ENCODE results near the gene ARSG. TPM values are rescaled to one million over a fixed set of nuclear protein-coding genes. Genes with fewer than 3 reads are reported as not detected.
"Not testable (repeated sequence)": the region's sequence is repeated elsewhere in the genome, so short reads cannot be mapped to it uniquely, and the experiment has no call there.

ARSG gene
- total and polyA plus RNA-seq, 4 donors = 0.88 to 7.1 (median 4.6) TPM

- Histone ChIP-seq H3K27ac (ENCODE audit: low read depth in 1 of 2, low read length in 2 of 2) (no peak overlapping the region), H3K36me3 (ENCODE audit: control insufficient read depth in 1 of 2, insufficient read depth in 2 of 2, low read length in 1 of 2) (no peaks in the 10 kb centered on the region), H3K27me3 (ENCODE audit: control insufficient read depth in 1 of 2, insufficient read depth in 2 of 2, low read length in 1 of 2) (no peaks in the 10 kb centered on the region), H3K4me1 (ENCODE audit: control insufficient read depth in 1 of 2, insufficient read depth in 2 of 2, low read length in 2 of 2) (peaks cover 0 to 3% of the 10 kb centered on the region in 2 donors), H3K4me3 (ENCODE audit: low read length in 2 of 2) (no peak overlapping the region), H3K9me3 (ENCODE audit: control insufficient read depth, low read length) (no peaks in the 10 kb centered on the region)
- DNase-seq (no peak), ATAC-seq (ENCODE audit: low FRiP score) (no peak)
- intact Hi-C loops (cut with DNase I) = no loop called here
- 9% methylated on average over 1 of the region's 1 CpG for WGBS, 2 donors
Measured at GRCh38 chr17:68403122-68403521, 111.8 kb downstream of the ARSG start.

GRCh38 chr17:68403837-68404236, 112.5 kb downstream of the ARSG start:
- ATAC-seq (ENCODE audit: low FRiP score); intact Hi-C loops (cut with DNase I); H3K4me1 ChIP-seq (ENCODE audit: control insufficient read depth in 1 of 2, insufficient read depth in 2 of 2, low read length in 2 of 2); H3K9me3 ChIP-seq (ENCODE audit: control insufficient read depth, low read length); H3K27ac ChIP-seq (ENCODE audit: low read depth in 1 of 2, low read length in 2 of 2); H3K36me3 ChIP-seq (ENCODE audit: control insufficient read depth in 1 of 2, insufficient read depth in 2 of 2, low read length in 1 of 2); H3K4me3 ChIP-seq (ENCODE audit: low read length in 2 of 2); DNase-seq; H3K27me3 ChIP-seq (ENCODE audit: control insufficient read depth in 1 of 2, insufficient read depth in 2 of 2, low read length in 1 of 2): not testable (repeated sequence)
- WGBS, 2 donors = 88 to 98% methylated on average over 3 to 5 of the region's 5 CpGs

- H3K27ac ChIP-seq (ENCODE audit: low read depth in 1 of 2, low read length in 2 of 2); H3K9me3 ChIP-seq (ENCODE audit: control insufficient read depth, low read length); H3K4me1 ChIP-seq (ENCODE audit: control insufficient read depth in 1 of 2, insufficient read depth in 2 of 2, low read length in 2 of 2); H3K36me3 ChIP-seq (ENCODE audit: control insufficient read depth in 1 of 2, insufficient read depth in 2 of 2, low read length in 1 of 2); ATAC-seq (ENCODE audit: low FRiP score); intact Hi-C loops (cut with DNase I); H3K27me3 ChIP-seq (ENCODE audit: control insufficient read depth in 1 of 2, insufficient read depth in 2 of 2, low read length in 1 of 2); DNase-seq; H3K4me3 ChIP-seq (ENCODE audit: low read length in 2 of 2): not testable (repeated sequence)
- WGBS, 2 donors = 83 to 96% methylated on average over 1 of the region's 1 CpG
Measured at GRCh38 chr17:68407656-68408055, 116.4 kb downstream of the ARSG start.

GRCh38 chr17:68413597-68414560, 122.6 kb downstream of the ARSG start:
- ATAC-seq (ENCODE audit: low FRiP score); intact Hi-C loops (cut with DNase I); H3K27me3 ChIP-seq (ENCODE audit: control insufficient read depth in 1 of 2, insufficient read depth in 2 of 2, low read length in 1 of 2); H3K4me3 ChIP-seq (ENCODE audit: low read length in 2 of 2); DNase-seq; H3K27ac ChIP-seq (ENCODE audit: low read depth in 1 of 2, low read length in 2 of 2); H3K36me3 ChIP-seq (ENCODE audit: control insufficient read depth in 1 of 2, insufficient read depth in 2 of 2, low read length in 1 of 2); H3K9me3 ChIP-seq (ENCODE audit: control insufficient read depth, low read length); H3K4me1 ChIP-seq (ENCODE audit: control insufficient read depth in 1 of 2, insufficient read depth in 2 of 2, low read length in 2 of 2): not testable (repeated sequence)
- WGBS, 2 donors = 6 to 13% methylated on average over 31 to 34 of the region's 34 CpGs

GRCh38 chr17:68414901-68415300, 123.6 kb downstream of the ARSG start:
- H3K4me3 ChIP-seq (ENCODE audit: low read length in 2 of 2); intact Hi-C loops (cut with DNase I); H3K4me1 ChIP-seq (ENCODE audit: control insufficient read depth in 1 of 2, insufficient read depth in 2 of 2, low read length in 2 of 2); H3K9me3 ChIP-seq (ENCODE audit: control insufficient read depth, low read length); H3K27ac ChIP-seq (ENCODE audit: low read depth in 1 of 2, low read length in 2 of 2); H3K27me3 ChIP-seq (ENCODE audit: control insufficient read depth in 1 of 2, insufficient read depth in 2 of 2, low read length in 1 of 2); ATAC-seq (ENCODE audit: low FRiP score); H3K36me3 ChIP-seq (ENCODE audit: control insufficient read depth in 1 of 2, insufficient read depth in 2 of 2, low read length in 1 of 2); DNase-seq: not testable (repeated sequence)

- Histone ChIP-seq H3K27me3 (ENCODE audit: control insufficient read depth in 1 of 2, insufficient read depth in 2 of 2, low read length in 1 of 2) (no peaks in the 10 kb centered on the region), H3K36me3 (ENCODE audit: control insufficient read depth in 1 of 2, insufficient read depth in 2 of 2, low read length in 1 of 2) (peaks cover 3 to 7% of the 10 kb centered on the region in 2 donors), H3K4me1 (ENCODE audit: control insufficient read depth in 1 of 2, insufficient read depth in 2 of 2, low read length in 2 of 2) (no peaks in the 10 kb centered on the region), H3K27ac (ENCODE audit: low read depth in 1 of 2, low read length in 2 of 2) (no peak overlapping the region), H3K9me3 (ENCODE audit: control insufficient read depth, low read length) (peaks cover 1% of the 10 kb centered on the region), H3K4me3 (ENCODE audit: low read length in 2 of 2) (no peak overlapping the region)
- intact Hi-C loops (cut with DNase I) = no loop called here
- WGBS, 2 donors = 95 to 98% methylated on average over 3 of the region's 3 CpGs
- DNase-seq (no peak), ATAC-seq (ENCODE audit: low FRiP score) (no peak)
Measured at GRCh38 chr17:68417317-68417716, 126.0 kb downstream of the ARSG start.

- H3K36me3 ChIP-seq (ENCODE audit: control insufficient read depth in 1 of 2, insufficient read depth in 2 of 2, low read length in 1 of 2) = peaks cover 3 to 7% of the 10 kb centered on the region in 2 donors
- 39 to 54% methylated on average over 4 of the region's 4 CpGs for WGBS, 2 donors
- ATAC-seq (ENCODE audit: low FRiP score) (no peak), DNase-seq (no peak)
- H3K27me3 ChIP-seq (ENCODE audit: control insufficient read depth in 1 of 2, insufficient read depth in 2 of 2, low read length in 1 of 2) = no peaks in the 10 kb centered on the region
- H3K4me1 ChIP-seq (ENCODE audit: control insufficient read depth in 1 of 2, insufficient read depth in 2 of 2, low read length in 2 of 2) = no peaks in the 10 kb centered on the region
- intact Hi-C loops (cut with DNase I) = no loop called here
- H3K9me3 ChIP-seq (ENCODE audit: control insufficient read depth, low read length) = peaks cover 1% of the 10 kb centered on the region
- H3K4me3 ChIP-seq (ENCODE audit: low read length in 2 of 2) = no peak overlapping the region
- H3K27ac ChIP-seq (ENCODE audit: low read depth in 1 of 2, low read length in 2 of 2) = no peak overlapping the region
Measured at GRCh38 chr17:68418876-68419275, 127.6 kb downstream of the ARSG start.

- 87 to 92% methylated on average over 14 of the region's 14 CpGs for WGBS, 2 donors
- H3K9me3 ChIP-seq (ENCODE audit: control insufficient read depth, low read length) = peaks cover 1% of the 10 kb centered on the region
- ATAC-seq (ENCODE audit: low FRiP score) = no peak
- no peaks in the 10 kb centered on the region for H3K4me1 ChIP-seq (ENCODE audit: control insufficient read depth in 1 of 2, insufficient read depth in 2 of 2, low read length in 2 of 2)
- DNase-seq = no peak
- no peak overlapping the region for H3K27ac ChIP-seq (ENCODE audit: low read depth in 1 of 2, low read length in 2 of 2)
- no peaks in the 10 kb centered on the region for H3K27me3 ChIP-seq (ENCODE audit: control insufficient read depth in 1 of 2, insufficient read depth in 2 of 2, low read length in 1 of 2)
- no peak overlapping the region for H3K4me3 ChIP-seq (ENCODE audit: low read length in 2 of 2)
- peaks cover 3 to 7% of the 10 kb centered on the region in 2 donors for H3K36me3 ChIP-seq (ENCODE audit: control insufficient read depth in 1 of 2, insufficient read depth in 2 of 2, low read length in 1 of 2)
- intact Hi-C loops (cut with DNase I) = no loop called here
Measured at GRCh38 chr17:68420065-68420464, 128.8 kb downstream of the ARSG start.

GRCh38 chr17:68421486-68421885, 130.2 kb downstream of the ARSG start:
- Histone ChIP-seq H3K27ac (ENCODE audit: low read depth in 1 of 2, low read length in 2 of 2) (no peak overlapping the region), H3K4me1 (ENCODE audit: control insufficient read depth in 1 of 2, insufficient read depth in 2 of 2, low read length in 2 of 2) (no peaks in the 10 kb centered on the region), H3K4me3 (ENCODE audit: low read length in 2 of 2) (no peak overlapping the region), H3K9me3 (ENCODE audit: control insufficient read depth, low read length) (peaks cover 1% of the 10 kb centered on the region), H3K27me3 (ENCODE audit: control insufficient read depth in 1 of 2, insufficient read depth in 2 of 2, low read length in 1 of 2) (no peaks in the 10 kb centered on the region), H3K36me3 (ENCODE audit: control insufficient read depth in 1 of 2, insufficient read depth in 2 of 2, low read length in 1 of 2) (peaks cover 7% of the 10 kb centered on the region in 2 donors)
- no peak for DNase-seq
- 90 to 93% methylated on average over 9 of the region's 9 CpGs for WGBS, 2 donors
- intact Hi-C loops (cut with DNase I) = no loop called here
- ATAC-seq (ENCODE audit: low FRiP score) = no peak
